ENCODE data around the gene ZNF536.
"Not testable (repeated sequence)": the region's sequence is repeated elsewhere in the genome, so short reads cannot be mapped to it uniquely, and the experiment has no call there.

Gene ZNF536

DNA sequence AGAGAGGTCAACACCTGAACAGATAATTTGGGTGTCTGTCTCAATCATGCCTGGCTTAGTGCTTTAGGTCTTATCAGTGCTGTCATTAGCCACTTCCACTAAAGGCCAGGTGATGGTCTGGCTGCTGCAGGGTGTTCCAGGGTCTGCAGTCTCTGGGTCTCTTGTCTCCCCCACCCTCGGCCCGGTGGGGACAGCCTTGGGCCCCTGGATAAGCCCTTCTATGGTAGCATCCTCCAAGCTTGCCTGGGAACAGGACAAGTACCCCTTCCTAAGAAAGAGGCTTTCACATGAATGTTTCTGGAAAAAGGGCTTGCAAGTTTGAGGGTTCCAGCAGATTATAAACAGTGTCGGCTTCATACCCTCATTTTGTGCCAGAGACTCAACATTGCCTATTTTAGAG, 29.3 kb upstream of the ZNF536 start:
- no peak for DNase-seq

GRCh38 chr19:30344446-30345425, 27.4 kb upstream of the ZNF536 start:
- DNase-seq: no peak

DNA sequence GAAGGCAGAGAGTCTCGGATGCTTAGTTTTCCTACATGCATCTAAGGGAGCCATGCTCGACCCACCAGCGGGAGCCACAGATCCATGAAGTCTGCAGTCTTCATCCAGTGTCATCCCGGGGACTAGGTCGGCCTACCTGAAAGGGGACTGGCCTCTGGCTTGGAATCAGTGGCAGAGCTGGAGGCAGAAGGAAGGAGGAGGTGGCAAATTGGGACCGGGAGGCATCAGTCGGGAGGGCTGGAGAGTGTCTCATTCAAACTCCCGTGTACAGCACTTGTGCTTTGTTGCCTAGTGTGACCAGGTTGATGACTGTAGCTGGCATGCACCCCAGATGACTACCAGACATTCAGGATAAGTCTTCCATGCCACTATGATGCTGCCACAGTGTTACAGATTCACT, 26.5 kb upstream of the ZNF536 start:
- no peak for DNase-seq

- DNase-seq: not testable (repeated sequence)
These were observed 25.7 kb upstream of the ZNF536 start for GRCh38 chr19:30346468-30346867.

GRCh38 chr19:30349131-30349730, 23.0 kb upstream of the ZNF536 start:
- DNase-seq: no peak

DNA sequence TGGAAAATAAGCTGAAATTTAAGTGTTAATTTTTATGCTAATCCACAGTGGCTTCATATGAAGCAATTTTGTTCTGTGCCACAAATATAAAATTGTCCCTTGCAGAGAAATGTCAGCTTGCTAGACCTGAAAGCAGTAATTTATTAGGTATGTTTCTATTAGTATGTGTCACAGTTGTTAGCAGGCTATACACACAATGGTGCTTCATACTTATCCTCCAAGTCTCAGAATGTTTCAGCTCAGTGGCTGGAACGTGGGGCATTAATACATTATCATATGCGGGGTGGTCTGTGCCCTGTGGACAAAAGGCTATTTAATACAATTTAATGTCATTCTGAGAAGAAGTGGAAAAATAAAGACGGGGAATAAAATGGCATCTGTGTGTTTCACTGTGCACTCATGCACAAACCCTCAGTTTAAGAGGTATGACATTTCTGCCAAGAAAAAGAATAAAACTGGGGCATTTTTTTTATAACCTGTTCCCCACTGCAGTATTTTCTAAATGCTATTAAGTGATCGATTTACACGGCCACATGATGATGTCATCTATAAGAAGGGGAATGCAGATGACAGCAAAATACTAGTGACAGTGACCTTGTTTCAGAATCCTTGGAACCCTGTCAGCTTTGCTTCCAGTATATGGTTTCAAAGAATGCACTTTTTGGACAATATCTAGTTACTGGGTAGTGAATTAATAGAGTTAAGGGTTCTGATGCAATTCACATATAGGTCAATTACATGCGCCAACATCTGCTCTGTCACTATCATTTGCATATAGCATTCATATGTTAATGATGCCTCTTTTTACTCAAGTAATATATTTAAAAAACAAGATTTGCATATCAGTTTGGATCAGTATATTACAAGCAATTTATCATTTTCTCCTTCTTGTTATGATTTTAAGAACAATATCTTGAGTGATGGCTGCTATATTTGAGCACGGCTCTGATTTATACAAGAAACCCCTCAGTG, 21.2 kb upstream of the ZNF536 start:
- no peak for DNase-seq

DNA sequence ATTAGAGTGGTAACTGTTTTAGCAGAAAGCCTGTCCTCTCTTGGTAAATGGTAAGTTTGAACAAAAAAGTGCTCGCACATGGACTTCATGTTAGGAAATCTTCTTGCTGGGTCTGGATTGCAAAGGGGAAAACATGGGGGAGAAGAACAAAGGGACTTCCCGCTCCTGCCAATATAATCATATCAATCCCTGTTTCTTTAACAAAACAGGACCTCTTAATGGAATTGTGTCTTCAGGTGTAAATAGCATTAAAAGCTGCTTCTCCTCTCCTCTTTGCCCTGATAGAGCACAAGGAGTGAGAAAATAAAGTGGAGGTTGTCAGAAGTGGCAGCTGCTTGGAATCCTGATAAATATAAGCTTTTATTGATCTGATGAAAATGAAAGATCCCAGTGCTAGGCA, 20.4 kb upstream of the ZNF536 start:
- DNase-seq: no peak

GRCh38 chr19:30353394-30353945, 18.7 kb upstream of the ZNF536 start:
- no peak for DNase-seq

- no peak for DNase-seq
These were observed 16.6 kb upstream of the ZNF536 start for GRCh38 chr19:30355586-30355985.

DNA sequence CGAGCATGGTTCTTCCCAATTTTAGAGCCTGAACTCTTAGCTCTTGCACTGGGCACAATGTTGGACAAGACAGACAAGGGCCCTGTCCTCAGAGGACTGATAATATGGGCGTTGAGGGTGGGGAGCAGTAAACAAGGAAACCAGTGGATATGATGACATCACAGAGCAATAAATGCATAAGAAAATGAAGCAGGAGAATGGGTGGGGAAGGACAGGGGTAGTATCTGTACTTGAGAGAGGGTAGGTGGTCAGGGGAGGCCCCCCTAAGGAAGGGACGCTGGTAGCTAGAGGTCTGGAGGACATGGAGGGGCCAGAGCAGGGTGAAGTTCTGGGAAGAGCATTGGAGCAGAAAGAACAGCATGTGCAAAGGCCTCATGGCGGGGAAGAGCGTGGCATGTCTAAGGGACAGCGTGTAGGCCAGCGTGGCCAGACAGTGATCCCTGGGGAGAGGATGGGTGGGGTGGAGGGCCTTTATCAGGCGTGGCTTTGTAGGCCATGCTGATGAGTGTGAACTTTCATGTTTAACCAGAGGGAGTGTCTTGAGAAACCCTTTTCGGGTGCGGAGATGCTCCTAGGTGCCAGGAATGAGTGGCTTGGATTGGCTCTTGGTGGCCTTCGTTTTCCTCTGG, 15.1 kb upstream of the ZNF536 start:
- DNase-seq: no peak

- no peak for DNase-seq
These were observed 14.6 kb upstream of the ZNF536 start for GRCh38 chr19:30357580-30357954.

DNA sequence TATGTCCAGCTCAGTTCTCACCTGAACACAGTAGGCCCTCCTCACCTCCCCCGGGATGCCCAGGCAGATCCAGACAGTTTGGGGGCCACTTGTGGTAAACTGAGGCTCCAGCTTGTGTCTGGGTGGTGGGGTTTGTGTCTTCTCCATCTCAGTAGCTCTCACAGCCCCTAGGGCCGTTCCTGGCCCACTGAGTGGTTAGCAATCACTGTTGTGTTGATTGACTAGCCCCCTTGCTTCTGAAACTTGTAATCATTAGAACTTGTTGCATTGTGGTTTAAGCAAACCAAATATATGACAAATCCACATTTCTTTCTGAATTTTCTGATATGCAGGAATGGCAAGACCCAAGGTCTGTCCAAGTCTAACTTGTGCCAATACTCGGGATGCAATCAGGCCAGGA, 13.9 kb upstream of the ZNF536 start:
- DNase-seq: no peak

- DNase-seq: no peak
These were observed 13.2 kb upstream of the ZNF536 start for GRCh38 chr19:30358821-30359580.

- DNase-seq: no peak
These were observed 12.2 kb upstream of the ZNF536 start for GRCh38 chr19:30359936-30360335.

DNA sequence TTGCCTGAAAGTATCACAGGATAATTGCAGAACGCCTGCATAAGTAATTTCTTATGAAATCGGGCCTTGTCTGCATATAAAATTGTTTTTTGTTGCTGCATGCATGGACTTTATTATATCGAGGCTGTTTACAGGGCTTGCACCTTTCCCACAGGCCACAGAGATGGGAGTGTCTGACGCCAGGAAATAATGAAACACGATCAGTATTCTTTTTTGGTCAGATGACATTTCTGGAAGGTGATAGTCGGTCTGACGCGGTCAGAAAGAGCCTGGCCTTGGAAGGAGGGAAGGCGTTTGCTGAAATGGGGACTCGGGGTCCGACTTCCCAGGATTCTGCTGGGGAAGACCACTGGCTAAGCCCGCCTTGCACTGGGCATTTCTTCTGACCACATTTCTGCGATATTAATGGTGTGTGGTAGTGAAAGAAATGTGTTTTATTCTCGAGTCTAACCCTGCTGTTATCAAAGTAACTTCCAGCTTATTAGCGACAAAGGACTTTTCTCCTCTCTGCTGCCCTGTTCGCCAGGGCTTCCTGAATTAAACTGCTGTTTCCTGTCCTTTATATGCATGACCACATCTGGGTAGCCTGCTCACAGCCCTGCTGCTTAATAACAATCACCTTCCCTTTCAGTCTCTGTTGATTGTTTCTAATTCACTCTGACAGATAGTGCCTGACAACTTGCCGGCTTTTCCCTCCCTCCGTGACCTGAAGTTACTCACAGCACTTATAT, 11.6 kb upstream of the ZNF536 start:
- DNase-seq: no peak

DNA sequence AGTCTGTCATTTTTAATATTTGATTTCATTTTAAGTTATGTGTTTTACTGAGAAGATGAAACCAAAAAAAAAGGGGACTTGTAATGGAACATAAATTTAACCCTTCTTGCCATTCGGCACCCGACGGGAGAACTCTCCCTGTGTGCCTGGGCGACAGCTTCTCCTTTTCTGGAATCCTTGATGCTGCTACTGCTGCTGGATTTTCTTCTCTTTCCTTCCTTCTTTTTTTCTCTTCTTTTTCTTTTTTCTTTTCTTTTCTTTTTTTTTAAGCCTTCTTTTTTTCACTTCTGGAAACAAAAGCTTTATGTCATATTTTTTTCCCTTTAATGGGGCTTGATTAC, 11.1 kb upstream of the ZNF536 start:
- DNase-seq: no peak

DNA sequence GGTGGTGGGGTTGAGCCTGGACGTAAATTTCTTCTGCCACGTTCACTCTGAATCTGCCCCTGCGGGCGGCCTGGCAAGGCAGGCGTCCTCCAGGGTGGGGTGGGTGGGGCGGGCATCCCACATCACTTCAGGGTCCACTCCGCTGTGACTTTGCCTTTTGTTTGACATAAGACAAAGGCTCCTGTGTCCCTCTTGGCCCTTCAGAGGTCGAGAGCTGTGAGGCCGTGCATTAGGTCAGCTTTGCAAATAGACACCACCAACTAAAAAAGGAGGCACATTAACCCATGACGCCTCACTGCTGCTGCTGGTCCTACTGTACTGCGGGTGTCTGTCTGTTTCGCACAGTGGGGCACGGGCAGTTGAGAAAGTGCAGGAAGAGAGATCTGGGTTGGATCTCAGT, 10.5 kb upstream of the ZNF536 start:
- no peak for DNase-seq

GRCh38 chr19:30362156-30362754, 9.9 kb upstream of the ZNF536 start:
- DNase-seq: no peak

- DNase-seq: no peak
These were observed 9.1 kb upstream of the ZNF536 start for GRCh38 chr19:30363073-30363472.

Measured in AML-193 (cell line).